PC-9 (cell line): ENCODE measurements around the gene GLOD4. TPM values are rescaled to one million over a fixed set of nuclear protein-coding genes. Genes with fewer than 3 reads are reported as not detected.

Experiments used
- BruUV-seq: library from RNA; stranded (reverse); fragments of 400-500 nt; replicated peaks from 2 replicates; lab custom pipeline; 2021; lab: Mats Ljungman, UMichigan
- CTCF ChIA-PET: fragments of 300-600 bp; sonication (Branson Sonifier 250); formaldehyde crosslinking; loops from one replicate; lab custom pipeline; 2022; ENCODE audit warnings: antibody characterized with exemption; lab: Charles Lee
- POLR2A ChIA-PET: fragments of 300-600 bp; sonication (Branson Sonifier 250); formaldehyde crosslinking; loops from one replicate; lab custom pipeline; 2022; ENCODE audit warnings: antibody characterized with exemption; ENCODE audit not compliant: unreplicated experiment; lab: Charles Lee
- DNase-seq, 2 experiments: peaks; one replicate each; pipeline versions ENCODE4 v3.0.0 to v3.0.0-alpha.2; 2015 to 2022; ENCODE audit warnings: mixed read lengths in 1 of 2
- H2AFZ ChIP-seq: fragments of 200-600 bp; sonication (generic); 2 replicates; pipeline ENCODE4 v1.8.1; 2017; ENCODE audit warnings: antibody characterized with exemption
- H3F3A ChIP-seq: fragments of 200-600 bp; sonication (generic); 2 replicates; pipeline ENCODE4 v1.8.1; 2017; ENCODE audit warnings: antibody characterized with exemption, mild to moderate bottlenecking, low read depth; ENCODE audit not compliant: insufficient read depth
- H3K27ac ChIP-seq: fragments of 200-600 bp; sonication (generic); 2 replicates; pipeline ENCODE4 v1.6.1; 2016; ENCODE audit warnings: mixed run types
- H3K27me3 ChIP-seq: fragments of 200-600 bp; sonication (generic); 2 replicates; pipeline ENCODE4 v1.6.1; 2016; ENCODE audit warnings: low read depth, mixed run types; ENCODE audit not compliant: insufficient read depth
- H3K36me3 ChIP-seq: fragments of 200-600 bp; sonication (generic); 2 replicates; pipeline ENCODE4 v1.6.1; 2016; ENCODE audit warnings: low read depth, mixed run types
- H3K4me1 ChIP-seq: fragments of 200-600 bp; sonication (generic); replicated peaks from 2 replicates; pipeline ENCODE4 v1.6.1; 2016; ENCODE audit warnings: mixed run types; ENCODE audit not compliant: insufficient read depth
- H3K4me2 ChIP-seq: fragments of 200-600 bp; sonication (generic); 2 replicates; pipeline ENCODE4 v1.6.1; 2017; ENCODE audit warnings: mixed run types
- H3K4me3 ChIP-seq: fragments of 200-600 bp; sonication (generic); 2 replicates; pipeline ENCODE4 v1.6.1; 2016; ENCODE audit warnings: mixed run types
- H3K79me2 ChIP-seq: fragments of 200-600 bp; sonication (generic); 2 replicates; pipeline ENCODE4 v1.6.1; 2017; ENCODE audit warnings: low read depth, mixed run types
- H3K9me2 ChIP-seq: fragments of 200-600 bp; sonication (generic); 2 replicates; pipeline ENCODE4 v1.8.1; 2017; ENCODE audit warnings: mild to moderate bottlenecking; ENCODE audit not compliant: insufficient read depth
- H3K9me3 ChIP-seq: fragments of 200-600 bp; sonication (generic); 2 replicates; pipeline ENCODE4 v1.8.1; 2016; ENCODE audit warnings: low read depth; ENCODE audit not compliant: insufficient read depth
- H4K20me1 ChIP-seq: fragments of 200-600 bp; sonication (generic); 2 replicates; pipeline ENCODE4 v1.8.1; 2017; ENCODE audit not compliant: insufficient read depth
- CTCF ChIP-seq: fragments of 200-600 bp; sonication (generic); conservative IDR thresholded peaks from 2 replicates; pipeline ENCODE4 v1.6.1; 2017; ENCODE audit warnings: mixed run types, antibody characterized with exemption, mild to moderate bottlenecking, moderate library complexity
- EZH2 ChIP-seq: fragments of 200-600 bp; sonication (generic); IDR thresholded peaks from 2 replicates; pipeline ENCODE4 v1.8.0; 2017; ENCODE audit warnings: antibody characterized with exemption, low read depth
- intact Hi-C: fragments of 100-400 bp; cut with micrococcal nuclease; formaldehyde crosslinking; loops from one replicate; pipeline ENCODE4 v1.10.0; 2022; ENCODE audit not compliant: unreplicated experiment
- total RNA-seq: library from RNA; stranded (reverse); gene quantifications from 2 replicates; pipeline ENCODE4 v1.2.3, GENCODE V29; 2021

Gene GLOD4
- total RNA-seq, 1 experiment from 2014 or later: 110 TPM

DNA sequence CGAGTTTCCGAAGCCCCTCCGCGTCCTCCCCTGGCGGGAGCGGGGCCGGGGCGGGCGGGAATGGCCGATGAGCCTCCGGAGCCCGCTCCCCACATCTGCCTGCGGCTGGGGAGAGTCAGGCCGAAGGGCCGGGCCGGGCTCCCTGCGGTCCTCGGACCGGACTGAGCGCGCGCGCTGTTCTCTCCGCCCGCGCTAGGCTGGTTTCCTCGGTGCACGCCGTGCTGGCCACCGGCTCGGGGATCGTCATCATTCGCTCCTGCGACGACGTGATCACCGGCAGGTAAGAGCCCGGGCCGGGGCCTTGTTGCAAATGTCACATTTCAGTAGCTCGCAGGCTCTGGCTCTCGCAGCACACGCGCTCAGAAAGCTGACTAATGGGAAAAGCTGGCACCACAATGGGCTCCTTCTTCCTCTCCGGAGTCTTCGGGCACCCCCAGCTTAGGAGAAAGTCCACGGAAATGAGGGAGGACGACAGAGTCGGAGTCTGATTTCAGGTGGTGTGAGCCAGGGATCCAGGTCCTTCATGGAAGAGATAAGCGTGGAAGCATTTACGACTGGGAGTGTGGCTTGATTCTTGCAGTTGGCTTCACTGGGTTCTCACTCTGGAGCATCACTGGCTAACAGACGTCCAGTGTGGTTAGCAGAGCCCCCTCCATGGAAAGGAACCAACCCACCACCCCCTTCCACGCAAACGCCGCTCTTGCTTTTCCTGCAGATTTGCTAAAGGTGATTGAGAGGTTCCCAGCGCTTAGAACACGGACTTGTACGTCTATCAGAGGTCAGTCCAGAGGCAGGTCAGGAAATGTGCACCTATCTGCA, 49.0 kb downstream of the GLOD4 start:
- Histone ChIP-seq H3K9me3 (no peaks in the 10 kb centered on the region), H3K27ac (no peak overlapping the region), H3K9me2 (no peaks in the 10 kb centered on the region), H3F3A (peaks cover 39% of the 10 kb centered on the region), H3K4me1 (peaks cover 12% of the 10 kb centered on the region), H3K27me3 (no peaks in the 10 kb centered on the region), H3K36me3 (peaks cover 8% of the 10 kb centered on the region; the same call in 1 of the 2 replicates), H3K79me2 (peaks cover 21% of the 10 kb centered on the region), H3K4me2 (peak overlapping the region; percentile 88), H2AFZ (peak overlapping the region; percentile 75), H3K4me3 (peak overlapping the region; percentile 96), H4K20me1 (peaks cover 12% of the 10 kb centered on the region; the same call in 1 of the 2 replicates)
- CTCF ChIA-PET: no interaction called here
- BruUV-seq: no TSS peak
- POLR2A ChIA-PET: interaction anchor here (0.5 to 0.7 kb wide), 3 partner anchors 22 to 1094 kb away, joined by 3 to 11 read pairs (median 4); no protein-coding TSS in a partner anchor
- intact Hi-C loops: no loop called here
- peak; percentile 29 to 47 for DNase-seq
- TF ChIP-seq EZH2 (no peak), CTCF (no peak)

GRCh38 chr17:732067-732901, 49.8 kb downstream of the GLOD4 start, which contains the start of gene TLCD3A:
TSS of gene TLCD3A (plus strand) at chr17:732596. CDS start at chr17:732648, 52 bp downstream.
- intact Hi-C loops: no loop called here
- DNase-seq: peak; percentile 42 to 87
- Histone ChIP-seq H3F3A (peaks cover 34% of the 10 kb centered on the region), H3K79me2 (peaks cover 21% of the 10 kb centered on the region), H3K27ac (no peak within 1 kb of the TSS), H3K27me3 (no peaks in the 10 kb centered on the region), H2AFZ (peak within 1 kb of the TSS; percentile 80), H3K9me2 (no peaks in the 10 kb centered on the region), H4K20me1 (peaks cover 12% of the 10 kb centered on the region; the same call in 1 of the 2 replicates), H3K4me2 (peak within 1 kb of the TSS; percentile 91), H3K36me3 (peaks cover 8% of the 10 kb centered on the region; the same call in 1 of the 2 replicates), H3K4me1 (peaks cover 12% of the 10 kb centered on the region), H3K4me3 (peak within 1 kb of the TSS; percentile 96), H3K9me3 (no peaks in the 10 kb centered on the region)
- no TSS peak for BruUV-seq
- ChIA-PET CTCF (no interaction called here), POLR2A (no interaction called here)
- TF ChIP-seq EZH2: no peak
- TF ChIP-seq CTCF: no peak

GRCh38 chr17:731644-732066, 50.4 kb downstream of the GLOD4 start:
- Histone ChIP-seq H4K20me1 (peaks cover 12% of the 10 kb centered on the region; the same call in 1 of the 2 replicates), H3K4me2 (peak overlapping the region; percentile 91), H3K27me3 (no peaks in the 10 kb centered on the region), H3K9me3 (no peaks in the 10 kb centered on the region), H3K4me1 (peaks cover 12% of the 10 kb centered on the region), H2AFZ (peak overlapping the region; percentile 80), H3F3A (peaks cover 33% of the 10 kb centered on the region), H3K4me3 (peak overlapping the region; percentile 75), H3K27ac (no peak overlapping the region), H3K9me2 (no peaks in the 10 kb centered on the region), H3K79me2 (peaks cover 21% of the 10 kb centered on the region), H3K36me3 (peaks cover 8% of the 10 kb centered on the region; the same call in 1 of the 2 replicates)
- DNase-seq: no peak
- BruUV-seq: no TSS peak
- intact Hi-C loops: no loop called here
- no peak for TF ChIP-seq CTCF
- TF ChIP-seq EZH2: no peak
- POLR2A ChIA-PET: no interaction called here
- CTCF ChIA-PET: interaction anchor here (0.6 kb wide), 2 partner anchors 12 to 16 kb away, joined by 3 read pairs; no protein-coding TSS in a partner anchor
